Fibroblast of pulmonary artery (primary cell): ENCODE data around the gene S100A1.
"Not testable (repeated sequence)": the region's sequence is repeated elsewhere in the genome, so short reads cannot be mapped to it uniquely, and the experiment has no call there.

Experiments
- DNase-seq: peaks from one replicate; pipeline ENCODE4 v3.0.0-alpha.2; 2010; ENCODE audit warnings: low read depth
- H3K4me3 ChIP-seq: replicated peaks from 2 replicates; pipeline ENCODE4 v1.5.1; 2011; ENCODE audit warnings: low read depth, mild to moderate bottlenecking, control low read depth, low read length, moderate library complexity
- CTCF ChIP-seq: IDR thresholded peaks from 2 replicates; pipeline ENCODE4 v1.5.1; 2011; ENCODE audit warnings: mild to moderate bottlenecking, control low read depth, low read length, inconsistent platforms; ENCODE audit errors: missing control alignments

The S100A1 gene

DNA sequence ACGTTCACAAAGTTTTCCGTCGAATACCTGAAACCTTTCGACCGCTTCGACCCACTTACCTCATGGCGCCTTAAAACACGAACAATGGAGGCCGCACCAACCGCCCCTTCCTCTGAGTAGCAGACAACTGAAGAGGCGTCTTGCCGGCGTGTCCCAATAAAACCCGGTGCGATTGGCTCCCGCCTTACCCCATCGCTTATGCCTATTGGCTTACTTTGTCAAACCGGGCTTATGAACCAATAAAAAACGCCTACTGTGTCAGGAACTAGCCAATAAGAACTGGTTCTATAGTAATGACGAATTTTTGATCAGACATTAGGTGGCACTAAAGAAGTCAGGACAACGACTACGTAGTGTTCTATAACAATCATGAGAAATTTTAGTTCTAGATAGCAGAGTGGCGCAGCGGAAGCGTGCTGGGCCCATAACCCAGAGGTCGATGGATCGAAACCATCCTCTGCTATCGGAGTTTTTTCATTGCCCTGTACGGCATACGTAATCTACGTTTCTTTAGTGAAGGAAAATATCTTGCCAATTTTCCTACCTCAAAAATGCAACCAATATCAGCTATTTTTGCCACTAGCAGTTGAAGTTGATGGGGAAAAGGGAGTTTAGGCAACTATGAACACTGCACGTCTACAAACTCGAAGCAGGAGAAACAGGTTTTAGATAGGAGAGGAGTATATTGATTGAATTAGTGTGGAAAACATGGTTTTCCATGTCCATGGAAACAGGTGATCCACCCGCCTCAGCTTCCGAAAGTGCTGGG, 42.8 kb downstream of the S100A1 start, which contains the start of gene ILF2:
Gene ILF2 (minus strand): TSS at position 135 of the 769 bp plus-strand sequence. CDS start 71 bp downstream, at position 64.
- peak within 1 kb of the TSS; percentile 95 for H3K4me3 ChIP-seq
- TF ChIP-seq CTCF = peak; percentile 29
- peak; percentile 100 for DNase-seq

DNA sequence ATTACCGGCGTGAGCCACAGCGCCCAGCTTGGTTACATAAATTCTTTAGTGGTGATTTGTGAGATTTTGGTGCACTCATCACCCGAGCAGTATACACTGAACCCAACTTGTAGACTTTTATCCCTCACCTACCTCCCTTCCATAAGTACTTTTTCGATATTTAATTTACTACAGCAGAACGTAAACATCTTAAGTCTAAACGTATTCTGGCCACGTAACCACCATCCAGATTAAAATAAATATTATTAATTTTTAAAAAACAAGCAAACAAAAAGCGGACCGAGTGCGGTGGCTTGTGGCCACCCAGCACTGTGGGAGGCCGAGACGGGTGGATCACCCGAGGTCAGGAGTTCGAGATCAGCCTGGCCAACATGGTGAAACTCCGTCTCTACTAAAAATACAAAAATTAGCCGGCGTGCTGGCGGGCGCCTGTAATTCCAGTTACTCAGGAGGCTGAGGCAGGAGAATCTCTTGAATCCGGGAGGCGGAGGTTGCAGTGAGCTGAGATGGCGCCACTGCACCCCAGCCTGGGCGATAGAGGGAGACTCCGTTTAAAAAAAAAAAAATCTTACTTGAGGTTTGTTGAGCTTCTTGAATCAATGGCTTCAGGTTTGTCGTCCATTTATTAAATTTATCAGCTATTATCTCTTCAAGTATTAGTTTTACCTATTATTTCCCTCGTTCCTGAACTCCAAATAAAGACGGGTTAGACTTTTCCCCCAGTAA, 43.6 kb downstream of the S100A1 start:
- peak overlapping the region; percentile 58 for H3K4me3 ChIP-seq
- not testable (repeated sequence) for DNase-seq

DNA sequence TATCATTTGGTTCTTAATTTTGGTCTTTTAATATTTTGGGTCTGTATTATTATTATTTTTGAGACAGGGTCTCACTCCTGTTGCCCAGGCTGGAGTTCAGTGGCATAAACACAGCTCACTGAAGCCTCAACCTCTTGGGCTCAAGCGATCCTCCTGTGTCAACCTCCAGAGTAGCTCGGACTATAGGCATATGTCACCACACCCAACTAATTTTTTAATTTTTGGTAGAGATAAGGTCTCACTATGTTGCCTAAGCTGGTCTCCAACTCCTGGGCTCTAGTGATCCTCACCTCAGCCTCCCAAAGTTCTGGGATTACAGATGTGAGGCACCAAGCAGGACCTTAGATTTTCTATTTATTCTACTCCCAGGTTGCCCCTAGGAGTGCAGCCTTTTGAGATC, 45.3 kb downstream of the S100A1 start:
- no peak for DNase-seq
- TF ChIP-seq CTCF = no peak
- H3K4me3 ChIP-seq = no peak overlapping the region

GRCh38 chr1:153677718-153678518, 49.7 kb downstream of the S100A1 start:
- TF ChIP-seq CTCF = peak; percentile 96
- peak; percentile 71 for DNase-seq

GRCh38 chr1:153678519-153679336, 50.5 kb downstream of the S100A1 start, which contains the start of gene NPR1:
TSS of gene NPR1 (plus strand) at chr1:153678688. CDS start at chr1:153679109, 421 bp downstream.
- TF ChIP-seq CTCF = no peak
- peak; percentile 77 for DNase-seq
- peak within 1 kb of the TSS; percentile 67 for H3K4me3 ChIP-seq

More at GRCh38 chr1:153677718-153678518, 49.7 kb downstream of the S100A1 start:
- peak overlapping the region; percentile 67 for H3K4me3 ChIP-seq

DNA sequence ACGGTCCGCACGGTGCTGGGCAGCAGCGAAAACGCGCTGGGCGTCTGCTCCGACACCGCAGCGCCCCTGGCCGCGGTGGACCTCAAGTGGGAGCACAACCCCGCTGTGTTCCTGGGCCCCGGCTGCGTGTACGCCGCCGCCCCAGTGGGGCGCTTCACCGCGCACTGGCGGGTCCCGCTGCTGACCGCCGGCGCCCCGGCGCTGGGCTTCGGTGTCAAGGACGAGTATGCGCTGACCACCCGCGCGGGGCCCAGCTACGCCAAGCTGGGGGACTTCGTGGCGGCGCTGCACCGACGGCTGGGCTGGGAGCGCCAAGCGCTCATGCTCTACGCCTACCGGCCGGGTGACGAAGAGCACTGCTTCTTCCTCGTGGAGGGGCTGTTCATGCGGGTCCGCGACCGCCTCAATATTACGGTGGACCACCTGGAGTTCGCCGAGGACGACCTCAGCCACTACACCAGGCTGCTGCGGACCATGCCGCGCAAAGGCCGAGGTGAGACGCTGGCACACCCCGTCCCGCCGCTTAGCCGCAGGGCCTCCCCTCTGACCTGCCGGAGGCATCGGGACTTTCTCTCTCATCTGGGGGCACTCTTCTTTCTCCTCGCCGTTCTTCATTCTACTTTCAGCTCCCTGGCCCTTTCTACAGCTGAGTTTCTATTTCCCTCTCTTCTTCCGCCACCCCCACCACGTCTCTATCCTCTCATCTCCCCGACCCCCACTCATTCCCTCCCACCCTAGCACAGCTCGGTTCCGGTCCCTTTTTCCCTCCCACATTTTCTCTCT, 51.3 kb downstream of the S100A1 start:
- TF ChIP-seq CTCF = peak; percentile 3
- peak overlapping the region; percentile 67 for H3K4me3 ChIP-seq
- DNase-seq = peak; percentile 22
